HG03460 (cell line): ENCODE results near the gene RMND5A.

ENCODE experiments used
- ATAC-seq: cut with Tn5 transposase; IDR thresholded peaks from one replicate; pipeline ENCODE4 v1.9.1; 2021; ENCODE audit not compliant: unreplicated experiment

RMND5A gene

DNA sequence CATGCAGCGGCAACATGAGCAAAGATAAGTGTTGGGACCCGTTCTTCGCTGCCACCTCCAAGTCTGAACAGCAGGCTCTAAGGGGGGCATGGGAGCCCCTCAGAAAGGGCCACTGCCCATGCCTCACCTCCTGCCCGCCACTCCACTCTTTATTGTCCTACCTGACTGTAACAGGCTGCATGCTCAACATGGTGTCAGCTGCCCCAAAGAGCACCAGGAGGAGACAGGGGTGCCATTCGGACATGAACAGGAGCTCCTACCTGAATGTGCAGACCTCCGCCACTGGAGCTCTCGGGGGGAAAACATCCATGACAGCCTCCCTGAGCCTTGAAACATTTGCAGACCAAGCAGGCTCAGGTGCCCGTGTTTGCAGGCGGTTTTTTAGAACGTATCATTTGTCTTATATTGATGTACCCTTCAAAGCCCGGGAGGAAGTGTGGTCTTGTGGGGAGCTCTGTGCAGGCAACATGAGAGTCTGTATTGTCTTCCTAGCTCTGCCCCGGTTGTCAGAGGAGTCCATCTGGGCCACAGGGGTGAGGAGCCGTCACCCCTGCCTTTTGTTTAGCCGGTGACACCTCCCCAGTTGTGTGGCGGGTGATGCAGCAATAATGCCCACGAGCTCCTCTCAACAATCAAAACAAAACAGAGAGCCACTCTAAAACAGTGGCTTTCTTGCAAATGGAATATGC is 105.7 kb downstream of the RMND5A start:
- no peak for ATAC-seq

DNA sequence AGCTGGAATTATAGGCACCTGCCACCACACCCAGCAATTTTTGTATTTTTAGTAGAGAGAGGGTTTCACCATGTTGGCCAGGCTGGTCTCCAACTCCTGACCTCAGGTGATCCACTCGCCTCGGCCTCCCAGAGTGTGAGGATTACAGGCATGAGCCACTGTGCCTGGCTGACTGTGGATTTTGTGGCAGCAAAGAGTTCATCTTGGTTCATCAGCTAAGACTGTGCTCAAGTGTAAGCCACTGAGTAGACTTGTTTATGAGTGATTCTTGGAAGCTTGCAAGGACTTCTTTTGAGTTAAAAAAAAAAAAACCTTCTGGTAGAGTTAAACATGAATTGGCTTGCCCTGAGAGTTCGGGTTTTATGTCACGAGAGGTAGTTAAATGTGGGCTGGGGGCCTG is 106.9 kb downstream of the RMND5A start:
- ATAC-seq, result no peak
